DMS153 treated with DMSO at 0.1 percent for 48 hours (cell line): ENCODE measurements around the gene NSUN6.
"Not testable (repeated sequence)": the region's sequence is repeated elsewhere in the genome, so short reads cannot be mapped to it uniquely, and the experiment has no call there.

Experiments
- DNase-seq: peaks from one replicate; lab custom pipeline; 2025; ENCODE audit not compliant: unreplicated experiment; lab: John Stamatoyannopoulos, UW

NSUN6 gene

DNA sequence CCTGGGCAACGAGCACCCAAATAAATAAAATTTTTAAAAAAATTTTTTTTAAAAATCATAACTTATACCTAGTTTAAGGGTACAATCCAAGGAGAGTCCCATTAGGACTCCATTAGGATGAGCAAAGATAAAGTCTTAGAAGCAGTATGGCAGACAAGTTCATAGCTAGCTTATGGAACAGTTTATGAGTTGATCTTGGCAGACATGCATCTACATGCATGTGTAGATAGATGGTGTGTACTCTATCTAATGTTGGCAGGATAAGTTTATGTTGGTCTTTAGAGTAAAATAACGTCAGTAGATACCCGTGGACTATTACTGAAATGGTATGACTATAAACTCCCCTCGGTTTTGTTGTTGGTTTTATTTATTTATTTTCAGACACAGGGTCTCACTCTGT is 40.2 kb downstream of the NSUN6 start:
- DNase-seq: no peak

DNA sequence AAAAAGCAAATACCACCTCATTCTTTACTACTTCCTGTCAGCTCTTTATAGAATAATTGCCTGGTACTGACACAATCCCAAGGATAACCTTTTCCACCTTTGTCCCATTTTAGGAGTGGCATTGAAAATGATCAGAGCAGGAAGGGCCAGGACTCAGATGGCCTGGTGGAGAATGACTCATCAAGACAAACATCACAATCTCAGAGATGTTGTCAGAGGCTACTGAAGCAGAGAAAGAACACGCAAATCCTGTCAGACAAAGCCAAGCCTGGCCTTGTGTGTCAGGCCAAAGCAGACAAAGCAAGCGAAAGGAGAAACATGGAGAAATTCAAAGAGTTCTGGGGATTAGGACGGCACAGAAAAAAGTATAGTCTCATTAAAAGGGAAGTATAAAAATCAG is 40.9 kb downstream of the NSUN6 start:
- peak; percentile 32 for DNase-seq

DNA sequence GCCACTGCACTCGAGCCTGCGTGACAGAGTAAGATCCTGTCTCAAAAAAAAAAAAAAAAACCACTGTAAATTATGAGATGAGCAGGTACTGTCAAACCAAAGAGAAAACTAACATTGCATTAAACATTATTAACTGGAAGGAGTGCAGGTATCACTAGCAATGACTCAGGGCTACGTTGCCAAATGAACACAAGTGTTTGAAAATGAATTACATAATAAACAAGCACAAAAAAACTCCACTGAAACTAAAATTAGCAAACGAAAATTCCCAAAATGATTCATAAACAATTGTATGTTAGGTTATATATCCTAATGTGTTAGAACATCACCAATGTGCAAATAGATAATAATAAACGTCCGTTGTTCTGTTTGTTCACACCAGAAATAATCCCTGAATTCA is 42.8 kb downstream of the NSUN6 start:
- DNase-seq: no peak

DNA sequence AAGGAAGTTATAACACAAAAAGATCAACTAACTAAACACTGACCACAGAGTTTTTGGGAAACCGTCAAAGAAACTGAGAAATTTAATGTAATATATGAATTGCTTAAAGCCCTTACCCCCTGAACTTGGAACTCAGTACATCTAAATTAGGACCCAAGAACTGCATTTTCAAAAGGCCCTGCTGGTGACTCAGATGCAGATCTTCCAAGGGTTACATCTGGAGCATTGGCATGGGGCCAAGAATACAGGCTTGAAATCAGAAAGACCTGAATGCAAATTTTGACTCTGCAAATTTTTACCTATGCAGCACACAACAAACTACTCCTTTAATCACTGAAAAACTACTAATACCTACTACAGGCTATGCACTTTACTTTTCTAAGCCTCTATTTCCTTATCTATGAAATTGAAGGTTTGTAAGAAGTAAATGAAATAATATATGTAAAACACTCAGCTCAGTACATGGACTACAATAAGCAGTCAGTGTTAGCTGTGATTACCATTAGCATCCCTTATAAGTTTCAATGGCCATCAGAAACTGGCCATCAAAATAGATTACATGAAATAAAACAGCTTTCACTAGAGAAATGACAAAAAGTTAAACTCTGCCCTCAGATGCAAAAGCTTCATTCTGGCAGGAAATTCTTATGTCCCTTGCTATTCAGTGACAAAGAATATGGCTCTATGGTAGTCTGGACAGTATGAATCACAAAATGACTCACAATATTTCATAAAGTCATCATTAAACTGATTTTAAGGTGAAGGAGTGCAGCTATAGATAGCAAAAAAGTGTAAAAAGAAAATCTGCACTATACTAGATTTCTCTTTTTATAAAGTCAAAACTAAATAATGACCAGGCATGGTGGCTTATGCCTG is 43.6 kb downstream of the NSUN6 start:
- peak; percentile 1 for DNase-seq

DNA sequence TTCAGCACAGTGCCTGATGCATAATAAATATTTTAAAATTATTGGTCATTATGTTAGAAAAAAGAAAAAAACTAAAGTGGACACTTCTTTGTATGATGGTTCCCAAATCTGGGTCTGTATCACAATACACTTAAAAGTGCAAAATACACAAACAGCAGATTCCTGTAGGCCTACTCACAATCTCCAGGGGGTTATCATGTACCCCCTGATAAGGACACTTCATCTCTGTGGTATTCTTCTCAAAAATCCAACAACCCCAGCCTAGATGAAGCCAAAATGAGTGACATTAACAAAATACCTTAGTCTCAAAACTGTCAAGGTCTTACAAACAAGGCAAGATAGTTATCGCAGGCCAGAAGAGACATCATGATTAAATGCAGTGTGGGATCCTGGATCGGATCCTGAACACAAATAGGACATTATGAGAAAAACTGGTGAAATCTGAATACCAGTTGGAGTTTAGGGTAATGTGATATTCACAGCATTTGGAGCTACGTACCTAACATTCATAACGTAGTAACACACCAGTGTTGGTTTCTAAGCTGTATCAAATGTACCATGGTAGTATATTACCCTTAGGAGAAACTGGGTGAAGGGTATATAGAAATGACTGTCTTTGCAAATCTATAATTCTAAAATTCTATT is 45.2 kb downstream of the NSUN6 start:
- DNase-seq: no peak

DNA sequence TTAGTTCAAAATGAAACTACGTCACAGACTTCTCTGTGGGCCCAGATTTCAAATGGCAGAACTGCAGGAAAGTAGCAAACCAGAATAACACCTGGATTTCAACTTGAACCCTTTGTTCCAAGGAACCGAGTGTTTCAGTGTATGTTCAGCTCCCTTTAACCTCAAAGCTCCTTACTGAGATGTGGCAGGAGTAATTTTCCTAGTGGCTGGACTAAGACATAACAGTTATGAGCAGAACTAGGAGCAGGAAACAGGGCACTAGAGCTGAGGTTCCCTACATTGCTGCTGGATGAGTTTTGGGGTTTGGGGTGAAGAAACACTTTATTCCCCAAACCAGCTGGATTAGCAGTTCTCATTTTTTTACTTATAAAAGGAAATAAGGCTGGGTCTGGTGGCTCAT is 50.1 kb downstream of the NSUN6 start:
- no peak for DNase-seq

DNA sequence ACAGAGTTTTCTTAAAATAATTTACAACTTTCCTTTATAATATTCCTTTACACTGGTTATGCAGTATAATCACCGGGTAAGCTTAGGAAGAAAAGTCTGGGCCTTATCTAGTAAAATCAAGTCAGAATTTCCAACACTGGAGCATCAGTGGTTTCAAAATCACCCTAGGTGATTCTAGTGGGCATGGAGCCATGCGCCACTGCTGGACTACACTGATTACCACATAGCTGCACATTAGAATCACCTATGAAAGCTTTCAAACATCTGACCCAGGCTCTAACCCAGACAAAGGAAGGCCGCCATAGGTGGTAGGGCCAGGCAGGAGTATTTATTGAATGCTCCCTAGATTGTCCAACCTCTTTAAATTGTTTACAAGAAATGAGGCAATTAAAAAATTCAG is 52.0 kb downstream of the NSUN6 start:
- DNase-seq: no peak

DNA sequence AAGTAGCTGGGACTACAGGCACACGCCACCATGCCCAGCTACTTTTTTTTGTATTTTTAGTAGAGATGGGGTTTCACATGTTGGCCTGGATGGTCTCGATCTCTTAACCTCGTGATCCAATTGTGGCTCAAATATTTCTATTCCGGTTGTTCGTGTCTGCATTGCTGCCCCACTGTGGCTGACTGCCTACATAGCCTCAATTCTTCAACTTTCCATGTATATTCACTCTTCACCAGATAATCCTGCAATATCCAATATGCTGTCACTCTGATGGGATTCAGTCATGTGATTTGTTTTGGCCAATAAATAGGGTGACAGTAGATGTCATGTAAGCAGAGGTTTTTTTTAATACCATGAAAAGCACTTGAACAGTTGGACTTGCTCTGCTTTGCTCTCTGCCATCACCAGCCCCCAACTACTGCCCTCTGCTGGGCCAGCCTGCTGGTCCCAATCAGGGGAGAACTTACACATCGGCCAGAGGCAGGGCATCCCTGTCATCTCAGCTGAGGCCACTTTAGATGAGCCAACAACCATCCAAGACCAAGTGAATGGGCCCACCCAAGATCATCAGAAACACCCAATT is 56.7 kb downstream of the NSUN6 start:
- no peak for DNase-seq

DNA sequence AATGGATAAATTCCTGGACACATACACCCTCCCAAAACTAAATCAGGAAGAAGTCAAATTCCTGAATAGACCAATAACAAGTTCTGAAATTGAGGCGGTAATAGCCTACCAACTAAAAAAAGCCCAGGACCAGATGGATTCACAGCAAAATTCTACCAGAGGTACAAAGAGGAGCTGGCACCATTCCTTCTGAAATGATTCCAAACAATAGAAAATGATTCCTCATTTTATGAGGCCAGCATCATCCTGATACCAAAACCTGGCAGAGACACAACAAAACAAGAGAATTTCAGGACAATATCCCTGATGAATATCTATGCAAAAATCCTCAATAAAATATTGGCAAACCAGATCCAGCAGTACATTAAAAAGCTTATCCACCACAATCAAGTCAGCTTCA is 60.2 kb downstream of the NSUN6 start:
- DNase-seq: not testable (repeated sequence)

DNA sequence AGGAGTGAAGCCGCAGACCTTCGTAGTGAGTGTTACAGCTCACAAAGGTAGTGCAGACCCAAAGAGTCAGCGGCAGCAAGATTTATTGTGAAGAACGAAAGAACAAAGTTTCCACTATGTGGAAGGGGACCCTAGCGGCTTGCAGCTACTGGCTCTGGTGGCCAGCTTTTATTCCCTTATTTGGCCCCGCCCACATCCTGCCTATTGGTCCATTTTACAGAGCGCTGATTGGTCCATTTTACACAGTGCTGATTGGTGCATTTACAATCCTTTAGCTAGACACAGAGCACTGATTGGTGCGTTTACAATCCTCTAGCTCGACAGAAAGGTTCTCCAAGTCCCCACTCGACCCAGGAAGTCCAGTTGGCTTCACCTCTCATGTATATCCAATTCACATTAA is 64.8 kb downstream of the NSUN6 start:
- DNase-seq: not testable (repeated sequence)

DNA sequence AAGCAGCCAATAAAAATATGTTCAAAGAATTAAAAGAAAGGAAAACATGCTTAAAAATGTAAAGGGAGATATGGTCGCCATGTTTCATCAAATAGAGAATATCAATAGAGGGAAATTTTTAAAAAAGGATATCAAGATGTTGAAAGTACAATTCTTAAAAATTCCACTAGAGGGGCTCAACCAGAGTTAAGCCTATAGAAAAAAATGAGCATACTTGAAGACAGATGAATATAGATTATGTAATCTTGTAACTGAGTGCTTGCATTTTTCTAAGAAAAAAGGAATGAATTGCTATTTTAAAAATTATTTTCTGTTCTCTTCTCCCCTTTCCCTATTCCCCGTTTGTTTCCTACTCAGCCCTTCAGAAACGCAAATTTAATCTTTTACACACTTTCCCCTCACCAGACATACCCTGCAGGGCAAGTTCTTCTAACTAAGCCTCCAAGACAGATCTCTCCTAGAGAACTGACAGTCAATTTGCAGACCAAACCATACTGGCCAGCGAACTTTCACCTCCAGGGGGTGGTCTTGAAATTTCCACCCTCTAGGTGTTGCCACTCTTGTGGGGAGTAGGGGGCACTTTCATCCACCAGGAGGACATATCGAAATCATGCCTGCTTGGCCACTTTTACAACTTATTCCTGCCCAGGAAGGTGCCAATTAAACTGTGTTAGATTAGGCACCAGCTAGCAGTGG is 67.7 kb downstream of the NSUN6 start:
- DNase-seq: no peak

DNA sequence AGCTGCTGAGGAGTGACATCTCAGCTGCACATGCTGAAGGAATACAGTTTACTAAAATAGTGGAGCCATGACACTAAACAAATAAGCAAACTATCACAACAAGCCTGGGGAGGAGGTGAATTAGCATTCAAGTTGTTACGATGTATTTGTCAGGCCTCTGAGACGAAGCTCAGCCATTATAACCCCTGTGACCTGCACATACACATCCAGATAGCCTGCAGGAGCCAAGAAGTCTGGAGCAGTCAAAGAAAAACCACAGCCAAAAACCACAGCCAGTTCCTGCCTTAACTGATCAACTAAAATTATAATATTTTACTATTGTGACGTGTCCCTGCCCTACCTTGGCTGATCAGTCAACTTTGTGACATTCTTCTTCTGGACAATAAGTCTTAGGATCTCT is 68.6 kb downstream of the NSUN6 start:
- no peak for DNase-seq

DNA sequence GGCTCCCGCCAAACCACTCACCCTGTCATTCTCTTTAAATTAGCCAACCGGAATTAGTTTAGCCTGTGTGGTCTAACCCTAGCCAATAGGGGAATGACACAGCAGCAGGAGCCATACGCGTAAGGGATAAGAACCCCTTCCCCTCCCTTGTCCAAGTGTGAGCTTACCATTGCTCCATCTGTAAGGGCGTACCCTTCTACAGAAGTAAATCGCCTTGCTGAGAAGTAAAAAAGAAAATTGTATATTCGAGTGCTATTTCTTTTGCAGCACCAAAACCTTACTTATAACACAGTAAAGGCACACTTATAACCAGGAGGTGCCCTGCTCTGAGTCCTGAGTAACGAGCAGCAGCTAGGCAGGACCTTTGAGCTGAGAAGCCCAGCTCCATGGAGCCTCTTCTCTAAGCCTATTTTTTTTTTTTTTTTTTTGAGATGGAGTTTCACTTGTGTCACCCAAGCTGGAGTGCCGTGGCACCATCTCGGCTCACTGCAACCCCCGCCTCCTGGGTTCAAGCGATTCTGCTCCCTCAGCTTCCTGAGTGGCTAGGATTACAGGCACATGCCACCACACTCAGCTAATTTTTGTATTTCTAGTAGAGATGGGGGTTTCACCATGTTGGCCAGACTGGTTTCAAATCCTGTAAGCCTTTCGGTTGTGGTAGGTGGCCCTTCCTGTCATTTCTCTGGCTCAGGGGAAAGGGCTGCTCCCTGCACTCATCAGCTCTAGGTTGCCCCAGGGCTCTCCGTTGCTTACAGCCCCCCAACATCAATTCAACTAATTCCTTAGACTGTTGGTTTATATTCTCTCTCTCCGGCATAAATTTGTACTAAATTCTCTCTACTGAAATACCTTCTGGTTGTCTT is 73.3 kb downstream of the NSUN6 start:
- DNase-seq: no peak

DNA sequence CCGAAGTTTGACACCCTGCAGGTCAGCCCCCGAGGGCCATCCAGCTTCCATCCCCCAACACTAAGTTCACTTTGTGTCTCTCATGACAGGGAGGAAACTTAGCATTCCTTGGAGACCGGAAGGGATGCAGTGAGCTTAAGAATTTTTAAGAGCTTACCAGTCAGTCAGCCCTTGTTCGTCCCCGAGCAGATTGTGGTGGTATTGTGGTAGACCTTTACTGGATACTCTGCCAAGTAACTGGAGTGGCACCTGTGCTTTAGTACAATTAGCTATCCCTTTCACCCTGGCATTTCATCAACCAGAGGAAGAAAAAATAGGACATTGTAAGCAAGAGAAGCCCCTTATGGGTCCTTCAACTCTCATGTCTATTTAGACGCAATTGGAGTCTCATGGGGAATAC is 74.8 kb downstream of the NSUN6 start:
- DNase-seq: no peak

DNA sequence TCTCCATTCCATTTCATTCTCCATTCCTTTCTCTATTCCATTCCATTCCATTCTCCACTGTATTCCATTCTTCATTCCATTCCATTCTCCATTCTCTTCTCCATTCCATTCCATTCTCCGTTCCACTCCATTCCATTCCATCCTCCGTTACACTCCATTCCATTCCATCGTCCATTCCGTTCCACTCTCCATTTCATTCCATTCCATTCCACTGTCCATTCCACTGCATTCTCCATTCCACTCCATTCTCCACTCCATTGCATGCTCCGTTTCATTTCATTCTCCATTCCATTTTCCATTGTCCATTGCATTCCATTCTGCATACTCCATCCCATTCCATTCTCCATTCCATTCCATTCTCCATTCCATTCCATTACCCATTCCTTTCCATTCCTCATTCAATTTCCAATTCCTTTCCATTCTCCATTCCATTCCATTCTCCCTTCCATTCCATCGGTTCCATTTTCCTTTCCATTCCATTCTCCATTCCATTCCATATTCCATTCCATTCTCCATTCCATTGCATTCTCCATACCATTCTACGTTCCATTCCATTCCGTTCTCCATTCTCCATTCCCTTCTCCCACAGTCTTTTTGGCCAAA is 78.3 kb downstream of the NSUN6 start:
- no peak for DNase-seq

DNA sequence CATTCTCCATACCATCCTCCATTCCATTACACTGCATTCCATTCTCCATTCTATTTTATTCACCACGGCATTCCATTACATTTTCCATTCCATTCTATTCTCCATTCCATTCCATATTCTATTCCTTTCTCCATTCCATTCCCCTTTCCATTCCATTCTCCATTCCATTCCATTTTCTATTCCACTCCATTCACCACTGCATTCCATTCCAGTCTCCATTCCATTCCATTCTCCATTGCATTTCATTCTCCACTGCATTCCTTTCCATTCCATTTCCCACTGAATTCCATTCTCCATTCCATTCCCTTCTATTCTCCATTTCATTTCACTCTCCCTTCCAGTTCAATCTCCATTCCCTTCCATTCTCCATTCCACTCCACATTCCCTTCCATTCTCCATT is 79.6 kb downstream of the NSUN6 start:
- DNase-seq: no peak

DNA sequence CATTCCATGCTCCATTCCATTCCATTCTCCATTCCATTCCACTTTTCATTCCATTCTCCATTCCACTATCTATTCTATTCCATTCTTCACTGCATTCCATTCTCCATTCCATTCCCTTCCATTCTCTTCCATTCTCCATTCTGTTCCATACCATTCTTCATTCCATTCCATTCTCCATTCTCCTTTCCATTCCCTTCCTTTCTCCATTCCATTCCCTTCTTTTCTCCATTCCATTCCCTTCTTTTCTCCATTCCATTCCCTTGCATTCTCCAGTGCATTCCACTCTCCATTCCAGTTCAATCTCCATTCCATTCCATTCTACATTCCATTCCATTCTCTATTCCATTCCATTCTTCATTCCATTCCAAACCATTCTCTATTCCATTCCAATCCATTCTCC is 80.3 kb downstream of the NSUN6 start:
- DNase-seq: no peak

DNA sequence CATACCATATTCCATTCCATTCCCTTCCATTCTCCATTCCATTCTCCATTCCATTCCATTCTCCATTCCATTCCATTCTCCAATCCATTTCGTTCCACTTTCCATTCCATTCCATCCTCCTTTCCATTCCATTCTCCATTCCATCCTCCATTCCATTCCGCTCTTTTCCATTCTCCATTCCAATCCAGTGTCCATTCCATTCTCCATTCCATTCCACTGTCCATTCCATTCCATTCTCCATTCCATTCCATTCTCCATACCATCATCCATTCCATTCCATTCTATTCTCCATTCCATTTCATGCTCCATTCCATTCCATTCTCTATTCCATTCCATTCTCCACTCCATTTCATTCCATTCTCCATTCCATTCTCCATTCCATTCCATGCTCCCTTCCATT is 81.0 kb downstream of the NSUN6 start:
- not testable (repeated sequence) for DNase-seq

DNA sequence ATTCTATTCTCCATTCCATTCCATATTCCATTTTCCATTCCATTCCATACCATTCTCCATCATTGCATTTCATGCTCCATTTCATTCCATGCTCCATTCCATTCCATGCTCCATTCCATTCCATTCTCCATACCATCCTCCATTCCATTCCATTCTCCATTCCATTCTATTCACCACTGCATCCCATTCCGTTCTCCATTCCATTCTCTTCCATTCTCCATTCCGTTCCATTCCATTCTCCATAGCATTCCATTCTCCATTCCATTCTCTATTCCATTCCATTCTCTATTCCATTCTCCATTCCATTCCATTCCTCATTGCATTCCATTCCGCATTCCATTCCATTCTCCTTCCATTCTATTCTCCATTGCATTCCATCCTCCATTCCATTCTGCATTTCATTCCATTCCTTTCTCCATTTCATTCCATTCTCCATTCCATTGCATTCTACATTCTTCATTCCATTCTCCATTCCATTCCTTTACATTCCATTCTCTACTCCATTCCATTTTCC is 84.0 kb downstream of the NSUN6 start:
- no peak for DNase-seq

DNA sequence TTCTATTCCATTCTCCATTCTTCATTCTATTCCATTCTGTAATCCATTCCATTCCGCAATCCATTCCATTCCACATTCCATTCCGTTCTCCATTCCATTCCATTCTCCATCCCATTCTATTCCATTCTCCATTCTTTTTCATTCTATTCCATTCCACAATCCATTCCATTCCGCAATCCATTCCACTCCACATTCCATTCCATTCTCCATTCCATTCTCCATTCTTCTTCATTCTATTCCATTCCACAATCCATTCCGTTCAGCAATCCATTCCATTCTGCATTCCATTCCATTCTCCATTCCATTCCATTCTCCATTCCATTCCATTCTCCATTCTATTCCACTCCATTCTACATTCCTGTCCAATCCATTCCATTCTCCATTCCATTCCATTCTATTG is 85.2 kb downstream of the NSUN6 start:
- no peak for DNase-seq
